Measurements from ENCODE around the gene WASHC4.

- TF ChIP-seq POLR2A (IDR thresholded peaks at IDR 0.05) (no peak), CTCF (IDR thresholded peaks at IDR 0.05) (no peak)
These were observed 48.7 kb downstream of the WASHC4 start for GRCh38 chr12:105156260-105156659.
